ENCODE measurements around the gene TCN2. TPM values are rescaled to one million over a fixed set of nuclear protein-coding genes. Genes with fewer than 3 reads are reported as not detected.
A peak's percentile ranks its signal among the peaks of the same experiment; 100 is the strongest.

Gene TCN2
- total and polyA plus RNA-seq, 2 of the 4 experiments (the other 2 are of a cell fraction): 1.3 to 3.6 TPM

DNA sequence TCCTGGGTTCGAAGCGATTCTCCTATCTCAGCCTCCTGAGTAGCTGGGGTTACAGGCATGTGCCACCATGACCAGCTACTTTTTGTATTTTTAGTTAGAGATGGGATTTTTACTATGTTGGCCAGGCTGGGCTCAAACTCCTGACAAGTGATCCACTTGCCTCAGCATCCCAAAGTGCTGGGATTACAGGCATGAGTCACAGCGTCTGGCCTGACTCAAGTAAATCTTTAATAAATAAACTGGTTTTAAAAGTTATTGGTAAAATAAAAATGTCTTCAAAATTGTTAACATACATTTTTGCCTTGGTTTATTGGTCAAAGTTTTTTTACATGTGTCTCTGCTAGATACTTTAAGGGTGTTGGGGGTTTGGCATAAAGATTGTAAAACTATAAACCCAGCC is 8.0 kb upstream of the TCN2 start:
- intact Hi-C loops (cut with micrococcal nuclease): no loop called here
- no peak for TF ChIP-seq MAZ (IDR thresholded peaks at IDR 0.05; ENCODE audit: borderline replicate concordance, low read depth, low read length)
- peak; percentile 22; the same call in 1 of the 2 replicates for TF ChIP-seq FOS (IDR thresholded peaks at IDR 0.05; ENCODE audit: low read depth, low read length)
- TF ChIP-seq BHLHE40 (IDR thresholded peaks at IDR 0.05; ENCODE audit: low read depth, low read length): no peak
- CTCF ChIA-PET: interaction anchor here (1.2 kb wide), 1 partner anchor 8 kb away, joined by 4 read pairs; the partner anchor contains the start of gene TCN2

More for the DNA sequence above, 8.0 kb upstream of the TCN2 start:
- no CpG with 5 or more reads among the region's 3 CpGs for WGBS, 2 experiments (ENCODE audit: extremely low coverage in 2 of 2, insufficient read length in 1 of 2)
- H3K27ac ChIP-seq (ENCODE audit: insufficient read depth, low read length): no peak overlapping the region
- no peaks in the 10 kb centered on the region for H3K79me1 ChIP-seq (ENCODE audit: low read depth in 1 of 2, low read length in 2 of 2)
- H2AK5ac ChIP-seq (ENCODE audit: low read depth, low read length): no peak overlapping the region
- dilution Hi-C loops (cut with HindIII; ENCODE audit: low sequenced_read_pairs, unreplicated experiment): no loop called here
- H3K9ac ChIP-seq (ENCODE audit: low read depth, low read length): no peak overlapping the region
- H4K8ac ChIP-seq (ENCODE audit: low read depth in 2 of 2, low read length in 2 of 2): no peak overlapping the region
- no peak overlapping the region for H2BK120ac ChIP-seq (ENCODE audit: low read depth, low read length)
- no peaks in the 10 kb centered on the region for H3K4me1 ChIP-seq (ENCODE audit: control insufficient read depth, insufficient read depth, low read length)
- no TSS peak for BruUV-seq (replicated peaks)
- POLR2A ChIA-PET (ENCODE audit: unreplicated experiment): no interaction called here
- H4K20me1 ChIP-seq (ENCODE audit: insufficient read depth, low read length): no peaks in the 10 kb centered on the region
- H3K4me3 ChIP-seq (ENCODE audit: insufficient read depth, low read depth, low read length): no peak overlapping the region
- peaks cover 5% of the 10 kb centered on the region; the same call in 1 of the 2 replicates for H3K27me3 ChIP-seq (ENCODE audit: control insufficient read depth, insufficient read depth, low read length)
- H3K18ac ChIP-seq (ENCODE audit: low read depth, low read length): no peak overlapping the region
- no peaks in the 10 kb centered on the region for H3K9me1 ChIP-seq (ENCODE audit: insufficient read depth, low read length)
- no peak overlapping the region for H2BK5ac ChIP-seq (ENCODE audit: low read depth, low read length, poor library complexity, severe bottlenecking)
- no peak overlapping the region for H3K23ac ChIP-seq (ENCODE audit: low read depth, low read length)
- H2BK15ac ChIP-seq (ENCODE audit: low read depth, low read length): no peak overlapping the region
- no peak overlapping the region for H4K5ac ChIP-seq (ENCODE audit: low read depth, low read length)
- in situ Hi-C loops (cut with MboI; ENCODE audit: low sequenced_read_pairs): no loop called here
- H3K4me2 ChIP-seq (ENCODE audit: low read depth, low read length): no peak overlapping the region
- ATAC-seq (ENCODE audit: low read depth) (peak; percentile 67), DNase-seq (peak; percentile 54)
- no peaks in the 10 kb centered on the region for H3K9me3 ChIP-seq (ENCODE audit: control insufficient read depth, insufficient read depth, low read length)
- H4K91ac ChIP-seq (ENCODE audit: insufficient read depth, low read depth, low read length): no peak overlapping the region
- H3K14ac ChIP-seq (replicated peaks; ENCODE audit: low read depth, low read length): no peak overlapping the region
- no peak overlapping the region for H2AFZ ChIP-seq (replicated peaks; ENCODE audit: low read length, poor library complexity)
- H3K36me3 ChIP-seq (ENCODE audit: control insufficient read depth, insufficient read depth, low read length): no peaks in the 10 kb centered on the region
- no peak overlapping the region for H3K4ac ChIP-seq (ENCODE audit: low read depth, low read length)
- no peak overlapping the region for H2BK20ac ChIP-seq (ENCODE audit: low read depth, low read length)
- H2AK9ac ChIP-seq (replicated peaks; ENCODE audit: low read depth, low read length, poor library complexity): no peak overlapping the region
- H3K56ac ChIP-seq (ENCODE audit: extremely low read depth, insufficient read depth, low read length): no peak overlapping the region
